Heart right ventricle (tissue), 16 donors: Measurements from ENCODE around the gene AMZ1. TPM values are rescaled to one million over a fixed set of nuclear protein-coding genes. Genes with fewer than 3 reads are reported as not detected.

Source experiments
- ATAC-seq, 8 donors: fragments of 200-7000 bp; cut with Tn5 transposase; one replicate each; pipeline ENCODE4 v1.9.1; 2020; ENCODE audit warnings: mild to moderate bottlenecking in 8 of 8, moderate library complexity in 8 of 8, moderate number of reproducible peaks in 1 of 8
- DNase-seq, 2 donors: peaks; one replicate each; pipeline ENCODE4 v3.0.0-alpha.2; 2020
- H3K27ac ChIP-seq, 10 donors: fragments of 200-600 bp; sonication (generic) in 2 of 10; one replicate each; pipeline versions ENCODE4 v1.5.0 to v1.8.0; 2020 to 2022; ENCODE audit warnings: mild to moderate bottlenecking in 3 of 10
- H3K27me3 ChIP-seq, 7 donors: fragments of 200-600 bp; one replicate each; pipeline ENCODE4 v1.8.0; 2021 to 2022; ENCODE audit warnings: mild to moderate bottlenecking in 2 of 7
- H3K36me3 ChIP-seq, 9 donors: fragments of 200-600 bp; sonication (generic) in 1 of 9; one replicate each; pipeline versions ENCODE4 v1.5.0 to v1.8.0; 2020 to 2022; ENCODE audit warnings: mild to moderate bottlenecking in 2 of 9
- H3K4me1 ChIP-seq, 9 donors: fragments of 200-600 bp; sonication (generic) in 1 of 9; one replicate each; pipeline versions ENCODE4 v1.5.0 to v1.8.0; 2020 to 2022; ENCODE audit warnings: mild to moderate bottlenecking in 4 of 9
- H3K4me3 ChIP-seq, 10 donors: fragments of 200-600 bp; sonication (generic) in 2 of 10; one replicate each; pipeline versions ENCODE4 v1.5.0 to v1.8.0; 2020 to 2022; ENCODE audit warnings: mild to moderate bottlenecking in 7 of 10, moderate library complexity in 2 of 10
- H3K9me3 ChIP-seq, 11 donors: fragments of 200-600 bp in 10 of 11; sonication (generic) in 2 of 11; one replicate each; pipeline versions ENCODE4 v1.5.0 to v1.8.0; 2013 to 2022; ENCODE audit warnings: mild to moderate bottlenecking in 2 of 11, control low read depth in 1 of 11, moderate library complexity in 1 of 11
- WGBS, 2 donors: extraction: QIAGEN DNeasy Blood & Tissue Kit; methylation state at CpG; one replicate each; pipeline ENCODE4 v1.1.7; 2013; ENCODE audit warnings: inconsistent platforms in 1 of 2; 5-methylcytosine and 5-hydroxymethylcytosine counted together
- intact Hi-C, 10 donors: fragments of 100-400 bp; cut with DNase I; formaldehyde crosslinking; loops; one replicate each; pipeline versions ENCODE4 v1.11.1 to v1.14.2; 2022
- polyA plus RNA-seq, 2 donors: library from polyadenylated mRNA; stranded (reverse); fragments of 200-250 nt; gene quantifications; one replicate each; pipeline ENCODE4 v1.2.3, GENCODE V29; 2013
- total RNA-seq, 10 donors: library from RNA; stranded (reverse); fragmentation: NEBNext Ultra II Directional in 3 of 10; extraction: Animal tissue kit (Norgen Biotek cat#: 25700) in 3 of 10; gene quantifications; one replicate each; pipeline versions ENCODE4 v1.2.1 to v1.2.4, GENCODE V29; 2021 to 2023
- TF ChIP-seq, protein P1 (sequence below), 9 donors: fragments of 200-600 bp; sonication (generic) in 2 of 9; IDR thresholded peaks; one replicate each; pipeline versions ENCODE4 v1.5.0 to v1.8.0; 2021 to 2022; ENCODE audit warnings: antibody characterized with exemption in 9 of 9, mild to moderate bottlenecking in 5 of 9, moderate library complexity in 1 of 9
- donor health status: Arrhythmogenic right ventricular cardiomyopathy.
- donor health status: ischemic (EF 13 %, LVEDD 7.1; RV severe dilation, severe dysfunction).
- donor health status: healthy with polysubstance abuse.
- donor health status: DM: no; HTN: yes; CAD: no.
- donor health status: DM: no; HTN: no; CAD: no.
- donor health status: ischemic (EF 25% LVEDD 6.9; RV normal size, moderate dysfunction).
- donor health status: ischemic (EF 25% LVEDD 5.7; RV mildly dilated, moderate dysfunction).
- donor health status: healthy.
- donor health status: DM: yes; HTN: yes; CAD: no.
- donor health status: Ischemic cardiomyopathy.
- donor health status: ischemic (EF 35%, LVEDD 5.7; RV mildly dilated, moderate dysfunction).
- donor health status: nonischemic (EF 11% LVEDD 7.7; RV severe dilation, severe dysfunction).
- donor health status: DM: yes; HTN: yes; CAD: no.
- donor health status: PGD.
- donor health status: ischemic (EF 29% LVEDD 5.4; RV normal size, mild dysfunction).
- donor health status: nonischemic (EF 23%, LVEDD 6.1; RV moderate dilation, normal function).

AMZ1 gene
- total and polyA plus RNA-seq, 12 donors = 0.04 to 0.11 (median 0.07) TPM; not detected in 4

DNA sequence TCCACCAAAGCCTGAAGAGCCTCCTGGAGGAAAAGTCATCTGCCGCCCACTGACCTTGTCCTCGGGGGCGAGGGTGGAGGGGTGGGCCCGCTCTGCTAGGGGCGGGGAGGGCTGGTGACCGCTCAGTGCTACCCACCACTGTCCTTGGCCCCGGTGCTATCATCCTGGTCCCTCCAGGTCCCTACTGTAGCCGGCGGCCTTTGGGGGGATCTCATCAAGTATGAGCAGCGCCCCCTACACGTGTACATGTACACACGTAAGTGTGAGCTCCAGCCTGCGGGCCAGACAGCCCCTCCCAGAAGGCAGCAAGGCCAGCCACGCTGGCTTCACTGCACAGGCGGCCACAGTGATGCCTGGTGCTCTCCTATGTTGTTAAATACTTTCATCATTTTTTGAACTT is 36.7 kb upstream of the AMZ1 start:
- DNase-seq (no peak), ATAC-seq (peak in 1 of 8 donors; percentile 11)
- TF ChIP-seq, protein P1, sequence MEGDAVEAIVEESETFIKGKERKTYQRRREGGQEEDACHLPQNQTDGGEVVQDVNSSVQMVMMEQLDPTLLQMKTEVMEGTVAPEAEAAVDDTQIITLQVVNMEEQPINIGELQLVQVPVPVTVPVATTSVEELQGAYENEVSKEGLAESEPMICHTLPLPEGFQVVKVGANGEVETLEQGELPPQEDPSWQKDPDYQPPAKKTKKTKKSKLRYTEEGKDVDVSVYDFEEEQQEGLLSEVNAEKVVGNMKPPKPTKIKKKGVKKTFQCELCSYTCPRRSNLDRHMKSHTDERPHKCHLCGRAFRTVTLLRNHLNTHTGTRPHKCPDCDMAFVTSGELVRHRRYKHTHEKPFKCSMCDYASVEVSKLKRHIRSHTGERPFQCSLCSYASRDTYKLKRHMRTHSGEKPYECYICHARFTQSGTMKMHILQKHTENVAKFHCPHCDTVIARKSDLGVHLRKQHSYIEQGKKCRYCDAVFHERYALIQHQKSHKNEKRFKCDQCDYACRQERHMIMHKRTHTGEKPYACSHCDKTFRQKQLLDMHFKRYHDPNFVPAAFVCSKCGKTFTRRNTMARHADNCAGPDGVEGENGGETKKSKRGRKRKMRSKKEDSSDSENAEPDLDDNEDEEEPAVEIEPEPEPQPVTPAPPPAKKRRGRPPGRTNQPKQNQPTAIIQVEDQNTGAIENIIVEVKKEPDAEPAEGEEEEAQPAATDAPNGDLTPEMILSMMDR (IDR thresholded peaks at IDR 0.05) = peak in 2 of 9 donors; percentile 8 to 31
- Histone ChIP-seq H3K4me1 (peaks cover 0 to under 1% (median 0%) of the 10 kb centered on the region in 9 donors), H3K9me3 (no peaks in the 10 kb centered on the region), H3K4me3 (no peak overlapping the region), H3K27ac (no peak overlapping the region), H3K27me3 (no peaks in the 10 kb centered on the region), H3K36me3 (peaks cover 0 to 85% (median 16%) of the 10 kb centered on the region in 9 donors)
- 73 to 89% methylated on average over 15 of the region's 15 CpGs for WGBS, 2 donors
- intact Hi-C loops = no loop called here

DNA sequence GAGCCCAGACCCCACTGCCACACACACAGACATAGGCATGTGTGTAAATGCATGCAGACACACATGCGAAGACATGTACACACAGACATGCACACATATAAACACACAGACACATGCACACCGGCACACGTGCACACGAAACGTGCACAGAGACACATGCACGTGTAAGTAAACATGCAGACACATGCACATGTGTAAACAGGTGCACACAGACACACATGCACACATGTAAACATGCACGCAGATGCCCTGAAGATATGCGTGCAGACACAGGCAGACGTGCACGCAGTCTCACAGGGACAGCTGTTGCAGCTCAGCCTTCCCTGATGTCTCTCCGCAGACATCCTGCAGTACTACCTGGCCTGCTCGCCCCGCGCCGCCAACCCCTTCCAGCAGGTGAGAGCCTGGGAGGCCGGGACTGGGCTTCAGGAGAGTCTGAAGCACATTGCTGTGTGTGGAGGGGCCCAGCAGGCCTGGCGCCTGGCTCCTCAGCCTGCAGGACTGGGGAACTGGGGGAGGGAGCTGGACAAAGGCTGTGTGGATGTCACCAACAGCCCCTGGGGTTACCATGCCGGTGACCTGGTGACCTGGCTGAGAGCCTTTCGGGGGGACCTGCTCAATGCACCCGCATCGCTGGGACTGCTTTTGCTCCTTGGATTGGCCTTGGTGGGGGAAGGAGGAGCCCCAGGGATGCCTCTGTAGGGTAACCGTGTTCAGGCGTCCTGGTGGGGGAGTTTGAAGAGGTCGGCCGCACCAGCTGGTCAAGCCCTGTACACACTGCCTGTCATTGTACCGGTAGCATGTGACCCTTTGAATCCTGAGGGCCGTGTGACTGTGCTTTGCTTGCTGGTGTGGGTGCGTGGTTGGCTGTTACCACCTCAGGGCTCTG is 35.9 kb upstream of the AMZ1 start:
- ATAC-seq = no peak
- H3K36me3 ChIP-seq = peaks cover 0 to 87% (median 19%) of the 10 kb centered on the region in 9 donors
- H3K27me3 ChIP-seq = no peaks in the 10 kb centered on the region
- no peaks in the 10 kb centered on the region for H3K9me3 ChIP-seq
- TF ChIP-seq, protein P1 (IDR thresholded peaks at IDR 0.05) = no peak
- peak in 1 of 2 donors; percentile 14 for DNase-seq
- no peak overlapping the region for H3K27ac ChIP-seq
- intact Hi-C loops = no loop called here
- H3K4me3 ChIP-seq = no peak overlapping the region
- WGBS, 2 donors = 91 to 94% methylated on average over 28 of the region's 28 CpGs
- H3K4me1 ChIP-seq = no peaks in the 10 kb centered on the region

DNA sequence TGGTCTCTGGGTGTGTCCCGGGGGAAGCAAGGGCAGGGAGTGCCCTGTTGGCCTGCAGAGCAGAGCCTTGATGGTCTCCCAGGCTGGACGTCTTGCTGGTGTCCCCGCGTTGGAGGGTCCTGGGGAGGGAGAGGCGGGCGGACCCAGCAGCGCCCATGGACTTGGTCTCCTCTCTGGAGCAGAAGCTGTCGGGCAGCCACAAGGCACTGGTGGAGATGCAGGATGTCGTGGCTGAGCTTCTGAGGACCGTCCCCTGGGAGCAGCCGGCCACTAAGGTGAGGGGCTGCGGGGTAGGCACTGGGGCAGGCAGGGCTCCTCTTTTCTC is 35.3 kb upstream of the AMZ1 start:
- WGBS, 2 donors = 89 to 90% methylated on average over 11 to 12 of the region's 12 CpGs
- peaks cover 0 to 84% (median 12%) of the 10 kb centered on the region in 9 donors for H3K36me3 ChIP-seq
- no peak overlapping the region for H3K27ac ChIP-seq
- DNase-seq (no peak), ATAC-seq (no peak)
- H3K27me3 ChIP-seq = no peaks in the 10 kb centered on the region
- no peaks in the 10 kb centered on the region for H3K9me3 ChIP-seq
- H3K4me1 ChIP-seq = no peaks in the 10 kb centered on the region
- TF ChIP-seq, protein P1 (IDR thresholded peaks at IDR 0.05) = no peak
- H3K4me3 ChIP-seq = no peak overlapping the region
- intact Hi-C loops = no loop called here

DNA sequence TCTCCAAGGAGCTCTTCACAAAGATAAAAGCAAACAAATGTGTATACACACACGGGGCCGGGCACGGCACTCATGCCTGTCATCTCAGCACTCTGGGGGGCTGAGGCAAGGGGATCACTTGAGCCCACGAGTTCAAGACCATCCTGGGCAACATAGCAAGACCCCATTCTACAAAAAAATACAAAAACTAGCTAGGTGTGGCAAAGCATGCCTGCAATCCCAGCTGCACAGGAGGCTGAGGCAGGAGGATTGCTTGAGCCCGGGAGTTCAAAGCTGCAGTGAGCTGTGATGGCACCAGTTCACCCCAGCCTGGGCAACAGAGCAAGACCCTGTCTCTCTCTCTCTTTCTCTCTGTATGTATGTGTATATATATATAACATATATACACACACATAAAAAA is 33.9 kb upstream of the AMZ1 start:
- WGBS, 2 donors = 57 to 76% methylated on average over 5 of the region's 5 CpGs
- DNase-seq (no peak), ATAC-seq (no peak)
- TF ChIP-seq, protein P1 (IDR thresholded peaks at IDR 0.05) = no peak
- Histone ChIP-seq H3K4me1 (no peaks in the 10 kb centered on the region), H3K27me3 (no peaks in the 10 kb centered on the region), H3K4me3 (no peak overlapping the region), H3K27ac (no peak overlapping the region), H3K9me3 (no peaks in the 10 kb centered on the region), H3K36me3 (peaks cover 0 to 86% (median 13%) of the 10 kb centered on the region in 9 donors)
- intact Hi-C loops = no loop called here
